K562 (cell line): ENCODE measurements around the gene BTBD18. TPM values are rescaled to one million over a fixed set of nuclear protein-coding genes. Genes with fewer than 3 reads are reported as not detected.

Source experiments
- ATAC-seq: fragments of 200-7000 bp; cut with Tn5 transposase; 3 replicates; pipeline ENCODE4 v1.9.1; 2020; ENCODE audit warnings: moderate library complexity
- BruUV-seq: library from RNA; stranded (reverse); fragments of 400-500 nt; replicated peaks from 2 replicates; lab custom pipeline; 2021; lab: Mats Ljungman, UMichigan
- CTCF ChIA-PET: fragments of 300-600 bp; formaldehyde crosslinking; extraction: SDS; loops from one replicate; lab custom pipeline; 2021; ENCODE audit warnings: low intra/inter-chr PET ratio; lab: Yijun Ruan, JAX
- POLR2A ChIA-PET: fragments of 300-600, 350-650 bp; sonication (Branson Sonifier 250); formaldehyde crosslinking; extraction: SDS; loops from one replicate; lab custom pipeline; 2021; ENCODE audit warnings: antibody characterized with exemption, inconsistent platforms; lab: Yijun Ruan, JAX
- DNase-seq, 4 experiments: peaks; one replicate each; pipeline versions ENCODE4 v3.0.0 to v3.0.0-alpha.2; 2011 to 2018; ENCODE audit warnings: low spot score in 3 of 4, mixed read lengths in 3 of 4; ENCODE audit errors: extremely low read depth in 1 of 4
- FAIRE-seq: peaks from 2 replicates; lab custom pipeline; 2011; peaks lifted over from hg19 to GRCh38; lab: Jason Lieb, UNC
- H2AFZ ChIP-seq: 2 replicates; pipeline ENCODE4 v1.6.0; 2011; ENCODE audit warnings: low read depth, low read length, control low read depth, inconsistent platforms
- H3K27ac ChIP-seq: fragments of 200-600 bp; 3 replicates; pipeline ENCODE4 v1.8.0; 2011; ENCODE audit warnings: low read depth, mild to moderate bottlenecking, control low read depth, inconsistent platforms, low read length, moderate library complexity, mixed read lengths; ENCODE audit errors: extremely low read depth
- H3K27me3 ChIP-seq, 2 experiments: fragments of 300-600 bp in 1 of 2; 2 replicates in 1 of 2; 3 replicates in 1 of 2; pipeline versions ENCODE4 v1.6.0 to v1.8.0; 2011; ENCODE audit warnings: inconsistent platforms in 2 of 2, low read length in 2 of 2, mild to moderate bottlenecking in 1 of 2, mixed read lengths in 1 of 2, moderate library complexity in 1 of 2; ENCODE audit not compliant: control insufficient read depth in 2 of 2, insufficient read depth in 2 of 2
- H3K36me3 ChIP-seq: fragments of 300-600 bp; 3 replicates; pipeline ENCODE4 v1.8.0; 2011; ENCODE audit warnings: mild to moderate bottlenecking, low read length, inconsistent platforms; ENCODE audit not compliant: control insufficient read depth, insufficient read depth
- H3K4me1 ChIP-seq, 2 experiments: fragments of 200-600 bp in 1 of 2; replicated peaks in 1 of 2; 2 replicates in 1 of 2; 3 replicates in 1 of 2; pipeline versions ENCODE4 v1.5.1 to v1.8.0; 2011; ENCODE audit warnings: inconsistent platforms in 2 of 2, low read length in 2 of 2, mild to moderate bottlenecking in 1 of 2, mixed read lengths in 1 of 2, moderate library complexity in 1 of 2; ENCODE audit not compliant: control insufficient read depth in 2 of 2, insufficient read depth in 2 of 2
- H3K4me2 ChIP-seq: 2 replicates; pipeline ENCODE4 v1.6.1; 2011; ENCODE audit warnings: low read length, control low read depth, inconsistent platforms, mixed read lengths; ENCODE audit not compliant: insufficient read depth
- H3K4me3 ChIP-seq: fragments of 200-600 bp; sonication (generic), shearing (Covaris generic); 2 replicates; pipeline ENCODE4 v1.5.1; 2016; ENCODE audit warnings: control low read depth, inconsistent platforms
- H3K79me2 ChIP-seq: fragments of 200-600 bp; 3 replicates; pipeline ENCODE4 v1.8.0; 2011; ENCODE audit warnings: low read length, inconsistent platforms; ENCODE audit not compliant: control insufficient read depth, insufficient read depth
- H3K9ac ChIP-seq, 2 experiments: 2 replicates each; pipeline versions ENCODE4 v1.6.0 to v1.6.1; 2011; ENCODE audit warnings: low read depth in 2 of 2, low read length in 2 of 2, control low read depth in 1 of 2, inconsistent platforms in 1 of 2, mild to moderate bottlenecking in 1 of 2, mixed read lengths in 1 of 2; ENCODE audit not compliant: insufficient read depth in 1 of 2
- H3K9me1 ChIP-seq: one replicate; pipeline ENCODE4 v1.6.0; 2011; ENCODE audit warnings: inconsistent platforms, mild to moderate bottlenecking, low read length, moderate library complexity; ENCODE audit not compliant: control insufficient read depth, insufficient read depth
- H3K9me3 ChIP-seq: replicated peaks from 2 replicates; pipeline ENCODE4 v1.5.1; 2011; ENCODE audit warnings: low read depth, low read length, inconsistent platforms; ENCODE audit not compliant: control insufficient read depth, insufficient read depth
- H4K20me1 ChIP-seq: replicated peaks from 2 replicates; pipeline ENCODE4 v1.6.1; 2011; ENCODE audit warnings: low read length, inconsistent platforms, mixed read lengths; ENCODE audit not compliant: control insufficient read depth, insufficient read depth
- ARID1B ChIP-seq: fragments of 450-650 bp; IDR thresholded peaks from 2 replicates; pipeline ENCODE4 v1.6.1; 2016; ENCODE audit warnings: antibody characterized with exemption, mild to moderate bottlenecking, inconsistent platforms
- CBX1 ChIP-seq: sonication (generic); IDR thresholded peaks from 2 replicates; pipeline ENCODE4 v1.6.1; 2016; ENCODE audit warnings: antibody characterized with exemption, low read depth, mild to moderate bottlenecking
- CBX2 ChIP-seq: fragments of 200-600 bp; sonication (generic); IDR thresholded peaks from one replicate; pipeline ENCODE4 v1.6.1; 2012; ENCODE audit warnings: mild to moderate bottlenecking, low read length, inconsistent platforms; ENCODE audit not compliant: insufficient read depth, poor library complexity, severe bottlenecking
- CREB5 ChIP-seq: fragments of 250-450 bp; sonication (Bioruptor Pico); IDR thresholded peaks from 2 replicates; pipeline ENCODE4 v1.5.0; 2020; ENCODE audit warnings: mild to moderate bottlenecking
- HDAC6 ChIP-seq: IDR thresholded peaks from 2 replicates; pipeline ENCODE4 v1.6.1; 2012; ENCODE audit warnings: low read depth, mild to moderate bottlenecking, control low read depth, inconsistent platforms, low read length, moderate library complexity
- HDGF ChIP-seq: fragments of 450-650 bp; IDR thresholded peaks from 2 replicates; pipeline ENCODE4 v1.6.1; 2016
- KLF16 ChIP-seq: IDR thresholded peaks from 2 replicates; pipeline ENCODE4 v1.6.1; 2016; ENCODE audit warnings: antibody characterized with exemption
- PPARD ChIP-seq: fragments of 250-450 bp; sonication (Bioruptor Pico); IDR thresholded peaks from 2 replicates; pipeline ENCODE4 v1.8.0; 2022; ENCODE audit warnings: inconsistent platforms, mild to moderate bottlenecking, moderate library complexity
- TCFL5 ChIP-seq: fragments of 250-450 bp; sonication (Bioruptor Pico); conservative IDR thresholded peaks from 2 replicates; pipeline ENCODE4 v1.6.1; 2021; ENCODE audit warnings: mild to moderate bottlenecking, moderate library complexity, matching md5 sums
- ZNF175 ChIP-seq: fragments of 200-800 bp; sonication (Bioruptor generic); IDR thresholded peaks from 2 replicates; pipeline ENCODE4 v1.6.1; 2016; ENCODE audit warnings: low read depth, mild to moderate bottlenecking, missing genetic modification characterization, missing compliant biosample characterization
- ZNF41 ChIP-seq: fragments of 250-450 bp; sonication (Bioruptor Pico); conservative IDR thresholded peaks from 2 replicates; pipeline ENCODE4 v1.4.0; 2020; ENCODE audit warnings: mild to moderate bottlenecking
- ZNF75A ChIP-seq: fragments of 450-650 bp; formaldehyde crosslinking; IDR thresholded peaks from 2 replicates; pipeline ENCODE4 v1.4.0; 2020; ENCODE audit warnings: mild to moderate bottlenecking
- ZNF79 ChIP-seq: fragments of 250-450 bp; sonication (Bioruptor Pico); IDR thresholded peaks from 2 replicates; pipeline ENCODE4 v1.4.0; 2020; ENCODE audit warnings: low read depth, mild to moderate bottlenecking, moderate library complexity
- WGBS: fragments of 100-300 bp; shearing (Covaris generic); methylation state at CpG from one replicate; pipeline ENCODE4 v1.1.6; 2016; ENCODE audit warnings: low coverage, mixed read lengths; ENCODE audit not compliant: insufficient coverage; ENCODE audit errors: missing lambda C conversion rate; 5-methylcytosine and 5-hydroxymethylcytosine counted together
- in situ Hi-C: fragments of 300-500 bp; cut with MboI; formaldehyde crosslinking; loops from 4 replicates; pipeline ENCODE4 v1.15.0; 2018; ENCODE audit warnings: inconsistent platforms, mixed read lengths
- intact Hi-C: fragments of 100-400 bp; cut with micrococcal nuclease; formaldehyde crosslinking; loops from 2 replicates; pipeline ENCODE4 v1.14.2; 2022
- polyA plus RNA-seq, 8 experiments: library from polyadenylated mRNA; depleted of rRNA in 4 of 8; stranded (reverse) in 5 of 8; unstranded in 3 of 8; fragments of >200 nt; fragmentation: Nextera tagmentation in 2 of 8; fragmentation: Illumina TruSeq in 1 of 8; extraction: Ambion mirVana in 2 of 8; extraction: Trizol in 1 of 8; gene quantifications; 2 replicates each; pipeline versions ENCODE4 v1.2.1 to v1.2.3, GENCODE V29; 2011 to 2014; ENCODE audit warnings: inconsistent platforms in 1 of 8, missing spikeins in 1 of 8
- total RNA-seq, 7 experiments: library from RNA; depleted of rRNA in 6 of 7; stranded (reverse); fragments of >200 nt in 6 of 7; fragmentation: Illumina TruSeq in 2 of 7; extraction: Trizol in 2 of 7; gene quantifications; 2 replicates each; pipeline versions ENCODE4 v1.2.1 to v1.2.3, GENCODE V29; 2011 to 2021; ENCODE audit warnings: low replicate concordance in 1 of 7

BTBD18 gene
- total and polyA plus RNA-seq, 9 of the 15 experiments (the other 6 are each of a cell fraction or from before 2014, with no cell fraction given), result 0.06 TPM; not detected in 8

GRCh38 chr11:57732661-57733060, 19.0 kb downstream of the BTBD18 start (continued):
- TF ChIP-seq HDAC6 (no peak), KLF16 (no peak), HDGF (no peak), ZNF79 (CRISPR knock-in tag) (no peak), ARID1B (no peak), CBX1 (no peak), ZNF75A (no peak), TCFL5 (no peak)

GRCh38 chr11:57729479-57729878, 22.1 kb downstream of the BTBD18 start:
- intact Hi-C loops (no loop called here), in situ Hi-C loops (no loop called here)
- ChIA-PET POLR2A (interaction anchor here (0.5 to 0.6 kb wide), 2 partner anchors 9 to 15 kb away, joined by 3 read pairs; no protein-coding TSS in a partner anchor), CTCF (no interaction called here)
- no peaks in the 10 kb centered on the region for H3K9me1 ChIP-seq
- 95% methylated on average over 7 of the region's 7 CpGs for WGBS
- H3K9me3 ChIP-seq, result no peaks in the 10 kb centered on the region
- H3K36me3 ChIP-seq, result peaks cover 60% of the 10 kb centered on the region
- no peaks in the 10 kb centered on the region for H4K20me1 ChIP-seq
- peaks cover 93% of the 10 kb centered on the region for H3K79me2 ChIP-seq
- no peak overlapping the region for H3K9ac ChIP-seq
- H3K27ac ChIP-seq, result peak overlapping the region; percentile 8; the same call in 1 of the 3 replicates
- ATAC-seq, result no peak
- TF ChIP-seq ZNF41 (CRISPR knock-in tag), result no peak
- no peak for TF ChIP-seq PPARD
- TF ChIP-seq CREB5, result no peak
- no peak for TF ChIP-seq ZNF175 (CRISPR knock-in tag)
- TF ChIP-seq CBX2, result no peak
- BruUV-seq, result no TSS peak
- no peaks in the 10 kb centered on the region for H3K27me3 ChIP-seq
- no peak for FAIRE-seq
- H3K4me3 ChIP-seq, result no peak overlapping the region
- H2AFZ ChIP-seq, result no peak overlapping the region
- no peak overlapping the region for H3K4me2 ChIP-seq
- no peak for DNase-seq
- H3K4me1 ChIP-seq, result peaks cover 3 to 4% of the 10 kb centered on the region in 2 experiments; a peak in 4 of 5 replicates
